Measurements from ENCODE around the gene SPIC. TPM values are rescaled to one million over a fixed set of nuclear protein-coding genes. Genes with fewer than 3 reads are reported as not detected.

SPIC gene
- total RNA-seq, 1 experiment from 2014 or later, result not detected

DNA sequence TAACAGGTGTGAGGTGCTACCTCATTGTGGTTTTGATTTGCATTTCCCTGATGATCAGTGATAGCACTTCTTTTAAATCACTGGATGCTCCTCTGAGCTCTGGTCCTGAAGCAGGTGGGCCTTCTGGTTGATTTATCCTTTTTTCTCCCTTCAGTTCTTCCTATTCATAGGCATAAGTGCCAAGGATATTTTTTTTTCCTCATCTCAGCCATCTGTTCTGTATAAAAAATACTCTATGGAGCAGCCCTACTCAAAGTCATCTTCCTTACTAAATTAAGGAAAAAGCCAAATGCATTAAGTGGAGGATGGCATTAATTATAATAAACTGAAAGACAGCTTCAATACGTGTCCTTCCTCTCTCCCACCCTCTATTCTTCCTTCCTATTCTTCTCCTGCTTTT, 18.4 kb downstream of the SPIC start:
- Histone ChIP-seq H3K36me3 (no peaks in the 10 kb centered on the region), H3K27me3 (no peaks in the 10 kb centered on the region), H3K4me3 (no peak overlapping the region), H3K9me3 (no peaks in the 10 kb centered on the region)
- no peak for DNase-seq

DNA sequence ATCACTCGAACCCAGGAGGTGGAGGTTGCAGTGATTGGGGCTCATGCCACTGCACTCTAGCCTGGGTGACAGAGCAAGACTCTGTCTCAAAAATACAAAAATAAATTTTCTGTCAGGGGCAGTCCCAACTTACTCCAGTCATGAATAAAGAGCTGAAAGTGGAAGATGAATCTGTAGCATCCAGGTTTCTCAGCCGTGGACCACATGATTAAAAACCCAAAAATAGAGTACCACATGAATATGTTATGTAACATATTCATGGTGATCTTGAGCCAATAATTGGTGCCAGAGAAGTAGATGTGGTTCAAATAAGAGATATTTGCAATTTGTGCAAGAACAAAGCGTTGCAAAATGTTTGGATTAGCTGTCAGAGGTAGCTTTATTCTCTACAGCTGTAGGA, 23.1 kb downstream of the SPIC start:
- no peak overlapping the region for H3K4me3 ChIP-seq
- H3K27me3 ChIP-seq, result no peaks in the 10 kb centered on the region
- no peaks in the 10 kb centered on the region for H3K36me3 ChIP-seq
- DNase-seq, result no peak
- no peaks in the 10 kb centered on the region for H3K9me3 ChIP-seq

DNA sequence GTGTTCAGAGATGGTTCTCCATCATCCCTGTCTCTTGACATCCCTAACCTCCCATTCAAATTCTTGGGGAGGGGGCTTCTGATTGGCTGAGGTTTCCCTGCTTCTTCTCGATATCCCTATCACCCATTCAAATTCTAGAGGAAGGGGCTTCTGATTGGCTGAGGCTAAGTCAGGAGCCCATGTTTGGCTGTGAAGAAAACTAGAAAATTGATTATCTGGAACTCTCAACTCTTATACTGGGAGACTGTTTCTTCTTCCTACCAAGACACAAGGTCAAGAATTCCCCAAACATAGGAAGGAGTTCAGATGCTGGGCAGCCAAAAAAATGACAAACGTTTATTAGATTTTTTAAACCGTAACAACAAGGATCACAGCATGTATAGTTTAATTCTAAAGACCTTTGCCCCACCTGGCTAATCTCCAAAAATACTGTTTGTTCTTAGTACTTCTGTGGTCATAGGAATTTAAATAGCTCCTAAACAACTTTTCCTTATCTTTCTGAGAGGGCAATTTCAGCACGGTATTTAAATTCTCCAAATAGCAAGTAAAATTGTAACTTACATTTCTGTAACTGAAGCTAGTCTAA, 26.4 kb downstream of the SPIC start:
- Histone ChIP-seq H3K36me3 (no peaks in the 10 kb centered on the region), H3K9me3 (no peaks in the 10 kb centered on the region), H3K4me3 (no peak overlapping the region), H3K27me3 (no peaks in the 10 kb centered on the region)
- DNase-seq, result no peak

DNA sequence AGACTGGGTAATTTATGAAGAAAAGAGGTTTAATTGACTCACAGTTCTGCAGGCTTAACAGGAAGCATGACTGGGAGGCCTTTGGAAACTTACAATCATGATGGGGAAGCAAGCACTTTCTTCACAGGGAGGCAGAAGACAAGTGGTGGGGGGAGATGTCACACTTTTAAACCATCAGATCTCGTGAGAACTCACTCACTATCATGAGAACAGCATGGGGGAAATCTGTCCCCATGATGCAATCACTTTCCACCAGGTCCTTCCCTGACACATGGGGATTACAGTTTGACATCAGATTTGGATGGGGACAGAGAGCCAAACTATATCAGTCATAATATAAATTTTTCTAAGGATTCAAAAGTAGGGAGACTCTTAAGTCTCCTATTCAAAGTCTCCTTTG, 46.0 kb downstream of the SPIC start:
- Histone ChIP-seq H3K9me3 (no peaks in the 10 kb centered on the region), H3K27me3 (no peaks in the 10 kb centered on the region), H3K36me3 (no peaks in the 10 kb centered on the region), H3K4me3 (no peak overlapping the region)
- no peak for DNase-seq

DNA sequence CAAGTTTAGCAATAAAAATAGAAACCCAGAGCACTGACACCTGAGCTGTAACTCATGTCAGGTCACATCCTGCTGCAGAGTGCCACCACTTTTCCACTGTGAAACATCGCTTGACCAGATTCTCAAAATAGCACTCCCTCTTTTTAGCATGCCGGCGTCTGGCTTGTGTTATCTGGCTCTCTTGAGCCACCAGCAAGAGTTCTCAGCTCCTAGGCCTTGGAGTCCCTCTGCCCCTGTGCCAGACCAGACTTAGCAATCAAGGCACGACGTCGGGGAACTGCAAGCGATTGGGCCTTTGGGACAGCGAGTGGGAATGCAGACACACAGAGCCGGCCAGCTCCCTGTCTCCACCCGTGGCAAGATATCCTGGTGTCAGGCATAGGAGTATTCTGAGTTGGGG, 52.5 kb downstream of the SPIC start:
- Histone ChIP-seq H3K9me3 (no peaks in the 10 kb centered on the region), H3K4me3 (no peak overlapping the region), H3K36me3 (no peaks in the 10 kb centered on the region), H3K27me3 (no peaks in the 10 kb centered on the region)
- DNase-seq, result no peak

DNA sequence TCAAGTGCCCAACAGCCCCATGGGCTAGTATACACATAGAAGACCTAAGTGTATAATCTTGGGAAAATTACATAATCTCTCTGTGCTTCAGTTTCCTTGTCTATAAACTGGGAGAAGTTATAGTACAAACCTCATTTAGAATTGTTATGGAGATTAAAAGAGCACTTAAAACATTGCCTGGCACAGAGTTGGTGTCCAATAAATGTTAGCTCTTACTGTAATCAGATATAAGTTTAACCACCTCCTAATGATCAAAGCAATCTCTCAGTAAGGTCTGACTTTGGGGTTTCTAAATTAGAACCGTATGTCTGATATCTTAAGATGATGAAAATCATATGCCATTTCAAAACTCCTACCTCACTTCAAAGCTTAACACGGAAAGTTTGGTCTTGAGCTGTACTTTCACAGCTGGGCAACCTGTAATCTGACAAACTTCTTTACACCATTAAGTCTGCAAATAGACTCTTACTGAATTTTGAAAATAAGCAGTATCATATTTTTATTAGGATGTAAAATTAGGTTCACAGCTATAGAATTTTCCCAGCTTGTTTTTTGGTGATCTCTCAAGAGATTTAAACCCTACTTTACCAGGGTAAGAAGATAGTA, 61.0 kb downstream of the SPIC start:
- no peaks in the 10 kb centered on the region for H3K36me3 ChIP-seq
- H3K9me3 ChIP-seq, result no peaks in the 10 kb centered on the region
- H3K27me3 ChIP-seq, result no peaks in the 10 kb centered on the region
- no peak for DNase-seq
- H3K4me3 ChIP-seq, result no peak overlapping the region

Other genes starting within 250 kb of the SPIC start
- gene UTP20, start 195.2 kb upstream of the SPIC start, total RNA-seq (2014; rRNA removed; shearing (Covaris generic); ENCODE audit: low replicate concordance), result 11.2 and 15.6 TPM in 2 replicates
- gene ARL1, start 67.6 kb upstream of the SPIC start, total RNA-seq (2014; rRNA removed; shearing (Covaris generic); ENCODE audit: low replicate concordance), result 73.0 and 176 TPM in 2 replicates
- gene MYBPC1, start 119.6 kb downstream of the SPIC start, total RNA-seq (2014; rRNA removed; shearing (Covaris generic); ENCODE audit: low replicate concordance), result not detected in 2 replicates
- gene CHPT1, start 222.3 kb downstream of the SPIC start, total RNA-seq (2014; rRNA removed; shearing (Covaris generic); ENCODE audit: low replicate concordance), result 41.4 and 48.8 TPM in 2 replicates